ENCODE measurements around the gene FAM210A. TPM values are rescaled to one million over a fixed set of nuclear protein-coding genes. Genes with fewer than 3 reads are reported as not detected.
A peak's percentile ranks its signal among the peaks of the same experiment; 100 is the strongest.

The FAM210A gene
- total RNA-seq (2021) (17.4 to 20.2 TPM (median 19.5 TPM) in 3 replicates), Bru-seq, nascent RNA (percentile 76 among the genes with signal in this experiment)
- long read RNA-seq, experiment 1, full-length matches to known transcripts = 72 of 93 reads
- long read RNA-seq, experiment 1, partial matches to known transcripts = 3 of 93 reads
- long read RNA-seq, experiment 1, other reads (novel, unspliced or antisense) = 18 of 93 reads
- long read RNA-seq, experiment 2, full-length matches to known transcripts = 17 of 27 reads
- long read RNA-seq, experiment 2, partial matches to known transcripts = 2 of 27 reads
- long read RNA-seq, experiment 2, other reads (novel, unspliced or antisense) = 8 of 27 reads
- long read RNA-seq, experiment 3, full-length matches to known transcripts = 12 of 19 reads
- long read RNA-seq, experiment 3, partial matches to known transcripts = 1 of 19 reads
- long read RNA-seq, experiment 3, other reads (novel, unspliced or antisense) = 6 of 19 reads

- CTCF ChIA-PET = interaction anchor here (0.8 to 1.4 kb wide), 3 partner anchors 14 to 97 kb away, joined by 3 to 4 read pairs (median 3); no protein-coding TSS in a partner anchor
- POLR2A ChIA-PET = no interaction called here
- H3K36me3 Mint-ChIP-seq = peaks cover 2% of the 10 kb centered on the region
- H3K9me3 Mint-ChIP-seq = no peaks in the 10 kb centered on the region
- no peaks in the 10 kb centered on the region for H3K27me3 Mint-ChIP-seq (ENCODE audit: low read depth)
- ATAC-seq = peak; percentile 82
- DNase-seq (ENCODE audit: low spot score) = peak; percentile 87
- peak within 1 kb of the TSS; percentile 91 for H3K4me3 Mint-ChIP-seq
- H3K4me1 Mint-ChIP-seq = peaks cover 27% of the 10 kb centered on the region
- H3K27ac Mint-ChIP-seq = peak within 1 kb of the TSS; percentile 94
- TF ChIP-seq ESRRA (CRISPR knock-in tag; IDR thresholded peaks at IDR 0.05; ENCODE audit: borderline replicate concordance) = peak; percentile 46
- peak; percentile 98 for TF ChIP-seq MAX (CRISPR knock-in tag; IDR thresholded peaks at IDR 0.05)
- TF ChIP-seq USF2 (CRISPR knock-in tag; IDR thresholded peaks at IDR 0.05) = peak; percentile 99
- TF ChIP-seq FOXP1 (CRISPR knock-in tag; IDR thresholded peaks at IDR 0.05; ENCODE audit: borderline replicate concordance) = no peak
- TF ChIP-seq NFYB (CRISPR knock-in tag; conservative IDR thresholded peaks at IDR 0.05; ENCODE audit: low read depth) = no peak
- no peak for TF ChIP-seq ZNF263 (CRISPR knock-in tag; IDR thresholded peaks at IDR 0.05; ENCODE audit: low read depth)
- TF ChIP-seq NFE2L1 (CRISPR knock-in tag; IDR thresholded peaks at IDR 0.05) = peak; percentile 90; the same call in 1 of the 2 replicates
- peak; percentile 45; the same call in 1 of the 2 replicates for TF ChIP-seq MYBL2 (CRISPR knock-in tag; IDR thresholded peaks at IDR 0.05)
- TF ChIP-seq, protein P1, sequence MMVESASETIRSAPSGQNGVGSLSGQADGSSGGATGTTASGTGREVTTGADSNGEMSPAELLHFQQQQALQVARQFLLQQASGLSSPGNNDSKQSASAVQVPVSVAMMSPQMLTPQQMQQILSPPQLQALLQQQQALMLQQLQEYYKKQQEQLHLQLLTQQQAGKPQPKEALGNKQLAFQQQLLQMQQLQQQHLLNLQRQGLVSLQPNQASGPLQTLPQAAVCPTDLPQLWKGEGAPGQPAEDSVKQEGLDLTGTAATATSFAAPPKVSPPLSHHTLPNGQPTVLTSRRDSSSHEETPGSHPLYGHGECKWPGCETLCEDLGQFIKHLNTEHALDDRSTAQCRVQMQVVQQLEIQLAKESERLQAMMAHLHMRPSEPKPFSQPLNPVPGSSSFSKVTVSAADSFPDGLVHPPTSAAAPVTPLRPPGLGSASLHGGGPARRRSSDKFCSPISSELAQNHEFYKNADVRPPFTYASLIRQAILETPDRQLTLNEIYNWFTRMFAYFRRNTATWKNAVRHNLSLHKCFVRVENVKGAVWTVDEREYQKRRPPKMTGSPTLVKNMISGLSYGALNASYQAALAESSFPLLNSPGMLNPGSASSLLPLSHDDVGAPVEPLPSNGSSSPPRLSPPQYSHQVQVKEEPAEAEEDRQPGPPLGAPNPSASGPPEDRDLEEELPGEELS (CRISPR knock-in tag; IDR thresholded peaks at IDR 0.05) = peak; percentile 90
- 0 out of 2 replicates have a peak, but pooled peaks have one; percentile 14 for TF ChIP-seq SMAD4 (CRISPR knock-in tag; IDR thresholded peaks at IDR 0.05)
- 0 out of 2 replicates have a peak, but pooled peaks have one; percentile 17 for TF ChIP-seq ZBTB43 (CRISPR knock-in tag; IDR thresholded peaks at IDR 0.05)
- TF ChIP-seq, protein P2, sequence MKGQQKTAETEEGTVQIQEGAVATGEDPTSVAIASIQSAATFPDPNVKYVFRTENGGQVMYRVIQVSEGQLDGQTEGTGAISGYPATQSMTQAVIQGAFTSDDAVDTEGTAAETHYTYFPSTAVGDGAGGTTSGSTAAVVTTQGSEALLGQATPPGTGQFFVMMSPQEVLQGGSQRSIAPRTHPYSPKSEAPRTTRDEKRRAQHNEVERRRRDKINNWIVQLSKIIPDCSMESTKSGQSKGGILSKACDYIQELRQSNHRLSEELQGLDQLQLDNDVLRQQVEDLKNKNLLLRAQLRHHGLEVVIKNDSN (CRISPR knock-in tag; IDR thresholded peaks at IDR 0.05) = peak; percentile 99
- peak; percentile 28; the same call in 1 of the 2 replicates for TF ChIP-seq TEAD4 (CRISPR knock-in tag; IDR thresholded peaks at IDR 0.05)
- TF ChIP-seq KAT7 (CRISPR knock-in tag; IDR thresholded peaks at IDR 0.05; ENCODE audit: borderline replicate concordance) = peak; percentile 62; the same call in 1 of the 2 replicates
- TF ChIP-seq JUN (CRISPR knock-in tag; IDR thresholded peaks at IDR 0.05) = peak; percentile 81; the same call in 1 of the 2 replicates
- TF ChIP-seq SP1 (CRISPR knock-in tag; conservative IDR thresholded peaks at IDR 0.05) = peak; percentile 70; the same call in 1 of the 2 replicates
- TF ChIP-seq, protein P3, sequence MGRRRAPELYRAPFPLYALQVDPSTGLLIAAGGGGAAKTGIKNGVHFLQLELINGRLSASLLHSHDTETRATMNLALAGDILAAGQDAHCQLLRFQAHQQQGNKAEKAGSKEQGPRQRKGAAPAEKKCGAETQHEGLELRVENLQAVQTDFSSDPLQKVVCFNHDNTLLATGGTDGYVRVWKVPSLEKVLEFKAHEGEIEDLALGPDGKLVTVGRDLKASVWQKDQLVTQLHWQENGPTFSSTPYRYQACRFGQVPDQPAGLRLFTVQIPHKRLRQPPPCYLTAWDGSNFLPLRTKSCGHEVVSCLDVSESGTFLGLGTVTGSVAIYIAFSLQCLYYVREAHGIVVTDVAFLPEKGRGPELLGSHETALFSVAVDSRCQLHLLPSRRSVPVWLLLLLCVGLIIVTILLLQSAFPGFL (CRISPR knock-in tag; IDR thresholded peaks at IDR 0.05; ENCODE audit: borderline replicate concordance) = no peak
- TF ChIP-seq NFATC4 (CRISPR knock-in tag; IDR thresholded peaks at IDR 0.05) = no peak
- TF ChIP-seq ZNF232 (CRISPR knock-in tag; IDR thresholded peaks at IDR 0.05) = peak; percentile 49; the same call in 1 of the 2 replicates
- TF ChIP-seq, protein P4, sequence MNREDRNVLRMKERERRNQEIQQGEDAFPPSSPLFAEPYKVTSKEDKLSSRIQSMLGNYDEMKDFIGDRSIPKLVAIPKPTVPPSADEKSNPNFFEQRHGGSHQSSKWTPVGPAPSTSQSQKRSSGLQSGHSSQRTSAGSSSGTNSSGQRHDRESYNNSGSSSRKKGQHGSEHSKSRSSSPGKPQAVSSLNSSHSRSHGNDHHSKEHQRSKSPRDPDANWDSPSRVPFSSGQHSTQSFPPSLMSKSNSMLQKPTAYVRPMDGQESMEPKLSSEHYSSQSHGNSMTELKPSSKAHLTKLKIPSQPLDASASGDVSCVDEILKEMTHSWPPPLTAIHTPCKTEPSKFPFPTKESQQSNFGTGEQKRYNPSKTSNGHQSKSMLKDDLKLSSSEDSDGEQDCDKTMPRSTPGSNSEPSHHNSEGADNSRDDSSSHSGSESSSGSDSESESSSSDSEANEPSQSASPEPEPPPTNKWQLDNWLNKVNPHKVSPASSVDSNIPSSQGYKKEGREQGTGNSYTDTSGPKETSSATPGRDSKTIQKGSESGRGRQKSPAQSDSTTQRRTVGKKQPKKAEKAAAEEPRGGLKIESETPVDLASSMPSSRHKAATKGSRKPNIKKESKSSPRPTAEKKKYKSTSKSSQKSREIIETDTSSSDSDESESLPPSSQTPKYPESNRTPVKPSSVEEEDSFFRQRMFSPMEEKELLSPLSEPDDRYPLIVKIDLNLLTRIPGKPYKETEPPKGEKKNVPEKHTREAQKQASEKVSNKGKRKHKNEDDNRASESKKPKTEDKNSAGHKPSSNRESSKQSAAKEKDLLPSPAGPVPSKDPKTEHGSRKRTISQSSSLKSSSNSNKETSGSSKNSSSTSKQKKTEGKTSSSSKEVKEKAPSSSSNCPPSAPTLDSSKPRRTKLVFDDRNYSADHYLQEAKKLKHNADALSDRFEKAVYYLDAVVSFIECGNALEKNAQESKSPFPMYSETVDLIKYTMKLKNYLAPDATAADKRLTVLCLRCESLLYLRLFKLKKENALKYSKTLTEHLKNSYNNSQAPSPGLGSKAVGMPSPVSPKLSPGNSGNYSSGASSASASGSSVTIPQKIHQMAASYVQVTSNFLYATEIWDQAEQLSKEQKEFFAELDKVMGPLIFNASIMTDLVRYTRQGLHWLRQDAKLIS (CRISPR knock-in tag; IDR thresholded peaks at IDR 0.05; ENCODE audit: borderline replicate concordance) = no peak
- TF ChIP-seq, protein P5, sequence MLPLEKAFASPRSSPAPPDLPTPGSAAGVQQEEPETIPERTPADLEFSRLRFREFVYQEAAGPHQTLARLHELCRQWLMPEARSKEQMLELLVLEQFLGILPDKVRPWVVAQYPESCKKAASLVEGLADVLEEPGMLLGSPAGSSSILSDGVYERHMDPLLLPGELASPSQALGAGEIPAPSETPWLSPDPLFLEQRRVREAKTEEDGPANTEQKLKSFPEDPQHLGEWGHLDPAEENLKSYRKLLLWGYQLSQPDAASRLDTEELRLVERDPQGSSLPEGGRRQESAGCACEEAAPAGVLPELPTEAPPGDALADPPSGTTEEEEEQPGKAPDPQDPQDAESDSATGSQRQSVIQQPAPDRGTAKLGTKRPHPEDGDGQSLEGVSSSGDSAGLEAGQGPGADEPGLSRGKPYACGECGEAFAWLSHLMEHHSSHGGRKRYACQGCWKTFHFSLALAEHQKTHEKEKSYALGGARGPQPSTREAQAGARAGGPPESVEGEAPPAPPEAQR (CRISPR knock-in tag; IDR thresholded peaks at IDR 0.05) = no peak
- 0 out of 2 replicates have a peak, but pooled peaks have one; percentile 17 for TF ChIP-seq ZNF317 (CRISPR knock-in tag; IDR thresholded peaks at IDR 0.05; ENCODE audit: borderline replicate concordance, low read depth)
- TF ChIP-seq FOXK1 (CRISPR knock-in tag; IDR thresholded peaks at IDR 0.05) = peak; percentile 99
These were observed at the start of gene FAM210A, which contains the start of gene RNMT for GRCh38 chr18:13726232-13726971. Gene FAM210A (minus strand): TSS chr18:13726558. CDS start chr18:13682077, 44,481 bp downstream. Gene RNMT (plus strand): TSS chr18:13726673. CDS start chr18:13731518, 4,845 bp downstream.
